Kidney (tissue), 14 donors: ENCODE data around the gene TBX10. TPM values are rescaled to one million over a fixed set of nuclear protein-coding genes. Genes with fewer than 3 reads are reported as not detected.

Source experiments
- DNase-seq, 5 donors: peaks; one replicate each; pipeline ENCODE4 v3.0.0-alpha.2; 2013 to 2020
- FAIRE-seq: peaks from 2 replicates; lab custom pipeline; 2012; peaks lifted over from hg19 to GRCh38; lab: Jason Lieb, UNC
- H3K27ac ChIP-seq, 2 donors: one replicate each; pipeline ENCODE4 v1.7.0; 2013; ENCODE audit warnings: low read depth in 2 of 2, low read length in 2 of 2, inconsistent platforms in 1 of 2
- H3K27me3 ChIP-seq: one replicate; pipeline ENCODE4 v1.7.1; 2013; ENCODE audit warnings: low read length, inconsistent platforms; ENCODE audit not compliant: control insufficient read depth, insufficient read depth
- H3K36me3 ChIP-seq, 3 donors: one replicate each; pipeline versions ENCODE4 v1.7.0 to v1.7.1; 2013; ENCODE audit warnings: low read length in 3 of 3, control low read depth in 1 of 3, inconsistent platforms in 1 of 3; ENCODE audit not compliant: insufficient read depth in 3 of 3, control insufficient read depth in 2 of 3
- H3K4me1 ChIP-seq, 3 donors: one replicate each; pipeline versions ENCODE4 v1.7.0 to v1.7.1; 2013; ENCODE audit warnings: low read length in 3 of 3, inconsistent platforms in 1 of 3, low read depth in 1 of 3; ENCODE audit not compliant: control insufficient read depth in 2 of 3, insufficient read depth in 2 of 3
- H3K4me3 ChIP-seq, 3 donors: one replicate each; pipeline versions ENCODE4 v1.7.0 to v1.8.1; 2013; ENCODE audit warnings: low read length in 3 of 3, control low read depth in 1 of 3, inconsistent platforms in 1 of 3
- H3K9ac ChIP-seq, 3 donors: one replicate each; pipeline versions ENCODE4 v1.7.0 to v1.7.1; 2013; ENCODE audit warnings: low read length in 3 of 3, control low read depth in 1 of 3, inconsistent platforms in 1 of 3
- H3K9me3 ChIP-seq, 3 donors: one replicate each; pipeline versions ENCODE4 v1.7.0 to v1.7.1; 2013; ENCODE audit warnings: low read length in 3 of 3, control low read depth in 1 of 3, inconsistent platforms in 1 of 3; ENCODE audit not compliant: control insufficient read depth in 2 of 3, insufficient read depth in 1 of 3
- CTCF ChIP-seq: IDR thresholded peaks from 3 replicates; pipeline ENCODE4 v1.5.1; 2012; ENCODE audit warnings: mild to moderate bottlenecking, moderate library complexity, borderline replicate concordance; ENCODE audit not compliant: insufficient read depth; ENCODE audit errors: extremely low read depth
- intact Hi-C: fragments of 100-400 bp; cut with DNase I; formaldehyde crosslinking; loops from one replicate; pipeline ENCODE4 v1.11.1; 2022
- polyA plus RNA-seq: library from polyadenylated mRNA; stranded (reverse); fragments of 350-450 nt; fragmentation: Illumina TruSeq; extraction: RNeasy Lipid Tissue Mini Kit (QIAGEN cat#74804); gene quantifications from one replicate; pipeline ENCODE4 v1.2.3, GENCODE V29; 2014; ENCODE audit warnings: low read depth, low replicate concordance; ENCODE audit not compliant: insufficient read depth
- total RNA-seq: library from RNA; stranded (reverse); fragmentation: NEBNext Ultra II Directional; extraction: Animal tissue kit (Norgen Biotek cat#: 25700); gene quantifications from one replicate; pipeline ENCODE4 v1.2.1, GENCODE V29; 2021
- donor health status: control.
- donor health status: control.
- donor health status: control.
- donor health status: control.
- donor health status: control.
- donor health status: DM: yes; HTN: yes; CAD: no.
- donor health status: Normal renal cell carcinoma (clear cell type).

Gene TBX10
- total and polyA plus RNA-seq, 2 donors from 2014 or later = not detected

DNA sequence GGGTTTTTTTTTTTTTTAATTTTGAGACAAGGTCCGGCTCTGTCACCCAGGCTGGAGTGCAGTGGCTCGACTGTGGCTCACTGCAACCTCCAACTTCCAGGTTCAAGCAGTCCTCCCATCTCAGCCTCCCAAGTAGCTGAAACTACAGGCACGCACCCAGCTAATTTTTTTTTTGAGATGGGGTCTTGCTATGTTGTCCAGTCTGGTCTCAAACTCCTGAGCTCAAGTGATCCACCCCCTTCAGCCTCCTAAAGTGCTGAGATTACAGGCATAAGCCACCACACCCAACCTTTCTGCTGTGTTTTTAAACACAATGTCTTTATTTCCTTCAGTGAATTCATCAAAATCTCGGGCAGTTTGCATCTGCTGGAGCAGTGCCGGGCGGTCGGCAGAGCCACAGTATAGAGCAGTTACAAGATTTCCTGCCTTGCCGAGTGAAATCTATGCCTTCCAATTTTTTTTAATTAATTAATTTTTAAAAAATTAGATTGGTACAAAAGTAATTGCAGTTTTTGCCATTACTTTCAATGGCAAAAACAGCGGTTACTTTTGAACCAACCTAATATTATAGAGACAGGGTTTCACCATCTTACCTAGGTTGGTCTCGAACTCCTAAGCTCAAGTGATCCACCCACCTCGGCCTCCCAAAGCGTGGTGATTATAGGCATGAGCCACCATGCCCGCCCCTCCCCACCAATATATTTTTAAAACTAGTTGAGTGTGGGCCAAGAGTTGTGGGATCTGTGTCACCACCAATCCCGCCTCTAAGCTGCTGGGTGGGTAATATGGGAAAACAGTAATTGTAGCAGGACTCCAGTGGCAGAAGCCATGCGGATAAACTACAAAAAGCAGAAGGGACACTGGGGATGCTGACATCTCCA is 13.6 kb upstream of the TBX10 start:
- Histone ChIP-seq H3K27me3 (no peaks in the 10 kb centered on the region), H3K9ac (no peak overlapping the region), H3K36me3 (peaks cover 0 to 3% (median 0%) of the 10 kb centered on the region in 3 donors), H3K27ac (no peak overlapping the region), H3K9me3 (no peaks in the 10 kb centered on the region), H3K4me3 (no peak overlapping the region), H3K4me1 (peaks cover 0 to 10% (median 0%) of the 10 kb centered on the region in 3 donors)
- DNase-seq = peak in 1 of 5 donors; percentile 21
- TF ChIP-seq CTCF = no peak
- intact Hi-C loops = no loop called here
- FAIRE-seq = no peak

GRCh38 chr11:67651976-67652781 is 12.6 kb upstream of the TBX10 start:
- FAIRE-seq (no peak), DNase-seq (peak in 1 of 5 donors; percentile 24)
- no peak overlapping the region for H3K4me3 ChIP-seq
- no peak for TF ChIP-seq CTCF
- no peaks in the 10 kb centered on the region for H3K9me3 ChIP-seq
- intact Hi-C loops = no loop called here
- H3K27ac ChIP-seq = no peak overlapping the region
- no peaks in the 10 kb centered on the region for H3K27me3 ChIP-seq
- no peak overlapping the region for H3K9ac ChIP-seq
- H3K4me1 ChIP-seq = peaks cover 0 to 13% (median 0%) of the 10 kb centered on the region in 3 donors
- H3K36me3 ChIP-seq = peaks cover 0 to 3% (median 0%) of the 10 kb centered on the region in 3 donors

- Histone ChIP-seq H3K27me3 (no peaks in the 10 kb centered on the region), H3K4me3 (peak overlapping the region in 2 of 3 donors; percentile 55 to 63), H3K9ac (peak overlapping the region in 1 of 3 donors; percentile 10), H3K36me3 (peaks cover 0 to 3% (median 0%) of the 10 kb centered on the region in 3 donors), H3K4me1 (peaks cover 0 to 22% (median 6%) of the 10 kb centered on the region in 3 donors), H3K9me3 (no peaks in the 10 kb centered on the region), H3K27ac (peak overlapping the region; percentile 14 to 57)
- TF ChIP-seq CTCF = no peak
- intact Hi-C loops = no loop called here
- DNase-seq = peak in 3 of 5 donors; percentile 46 to 52 (median 49)
- FAIRE-seq = no peak
Observed at GRCh38 chr11:67649634-67650510, 10.3 kb upstream of the TBX10 start.
